Left cardiac atrium (tissue), 4 donors: Measurements from ENCODE around the gene IAH1. TPM values are rescaled to one million over a fixed set of nuclear protein-coding genes. Genes with fewer than 3 reads are reported as not detected.

ENCODE experiments used
- ATAC-seq, 2 donors: fragments of 200-7000 bp; cut with Tn5 transposase; one replicate each; pipeline ENCODE4 v1.9.1; 2020; ENCODE audit warnings: mild to moderate bottlenecking in 2 of 2, moderate library complexity in 2 of 2
- DNase-seq: peaks from one replicate; pipeline ENCODE4 v3.0.0-alpha.2; 2020
- intact Hi-C, 2 donors: fragments of 100-400 bp; cut with DNase I; formaldehyde crosslinking; loops; one replicate each; pipeline versions ENCODE4 v1.14.1 to v1.15.1; 2022 to 2023
- long read RNA-seq: library from polyadenylated mRNA; unstranded; transcript quantifications from one replicate; pipeline ENCODE4 v2.0.0, GENCODE V29; 2021
- total RNA-seq, 2 donors: library from RNA; stranded (reverse); fragmentation: NEBNext Ultra II Directional; extraction: Animal tissue kit (Norgen Biotek cat#: 25700); gene quantifications; one replicate each; pipeline ENCODE4 v1.2.1, GENCODE V29; 2021
- donor health status: DM: no; HTN: yes; CAD: no.
- donor health status: DM: no; HTN: yes; CAD: no; lungs with severe emphysema.
- donor health status: DM: yes; HTN: yes; CAD: no.
- donor health status: Dilated cardiomyopathy.

Gene IAH1, protein sequence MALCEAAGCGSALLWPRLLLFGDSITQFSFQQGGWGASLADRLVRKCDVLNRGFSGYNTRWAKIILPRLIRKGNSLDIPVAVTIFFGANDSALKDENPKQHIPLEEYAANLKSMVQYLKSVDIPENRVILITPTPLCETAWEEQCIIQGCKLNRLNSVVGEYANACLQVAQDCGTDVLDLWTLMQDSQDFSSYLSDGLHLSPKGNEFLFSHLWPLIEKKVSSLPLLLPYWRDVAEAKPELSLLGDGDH
- total RNA-seq: 10 to 100 TPM; 60.0 to 64.3 TPM
- long read RNA-seq, transcript IAH1-215 (6 exons, 1,266 nt): major isoform, 21 of 27 reads
- long read RNA-seq, partial matches to known transcripts: 2 of 27 reads
- long read RNA-seq, other reads (novel, unspliced or antisense): 1 of 27 reads

DNA sequence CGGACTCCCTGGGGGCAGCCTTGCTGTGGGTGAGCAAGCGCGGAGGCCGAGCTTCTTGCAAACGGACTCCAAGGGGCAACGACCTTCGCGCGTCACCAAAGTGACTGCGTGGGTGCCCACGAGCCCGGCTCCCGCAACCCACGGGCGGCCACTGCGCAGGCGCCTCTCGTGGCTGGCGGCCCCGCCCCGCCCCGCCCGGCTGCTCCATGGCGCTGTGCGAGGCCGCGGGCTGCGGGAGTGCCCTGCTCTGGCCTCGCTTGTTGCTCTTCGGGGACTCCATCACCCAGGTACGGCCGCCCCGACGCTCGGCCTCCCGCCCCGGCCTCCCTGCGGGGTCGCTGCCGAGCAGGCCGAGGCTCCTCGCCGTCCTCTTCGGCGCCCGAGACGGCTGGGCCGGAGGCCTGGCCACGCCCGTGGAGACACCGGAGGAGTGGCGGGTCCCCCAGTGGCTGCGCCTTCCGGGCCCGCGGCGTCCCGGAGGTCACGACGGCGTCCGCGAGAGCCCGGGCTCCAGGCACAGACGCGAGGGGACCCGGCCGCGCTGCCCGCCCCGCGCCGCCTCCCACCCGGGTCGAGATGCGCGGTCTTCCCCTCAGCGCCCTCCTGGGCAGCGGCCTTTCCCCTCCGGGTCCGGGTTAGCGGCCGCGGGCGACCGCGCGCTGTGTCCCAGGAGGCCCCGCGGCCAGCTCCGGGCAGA lies at the start of gene IAH1:
IAH1 (plus strand) TSS at position 191 of the 697 bp plus-strand sequence; CDS start at position 207, 16 bp downstream.
- intact Hi-C loops: no loop called here
- ATAC-seq (peak; percentile 92 to 93), DNase-seq (peak; percentile 71)

DNA sequence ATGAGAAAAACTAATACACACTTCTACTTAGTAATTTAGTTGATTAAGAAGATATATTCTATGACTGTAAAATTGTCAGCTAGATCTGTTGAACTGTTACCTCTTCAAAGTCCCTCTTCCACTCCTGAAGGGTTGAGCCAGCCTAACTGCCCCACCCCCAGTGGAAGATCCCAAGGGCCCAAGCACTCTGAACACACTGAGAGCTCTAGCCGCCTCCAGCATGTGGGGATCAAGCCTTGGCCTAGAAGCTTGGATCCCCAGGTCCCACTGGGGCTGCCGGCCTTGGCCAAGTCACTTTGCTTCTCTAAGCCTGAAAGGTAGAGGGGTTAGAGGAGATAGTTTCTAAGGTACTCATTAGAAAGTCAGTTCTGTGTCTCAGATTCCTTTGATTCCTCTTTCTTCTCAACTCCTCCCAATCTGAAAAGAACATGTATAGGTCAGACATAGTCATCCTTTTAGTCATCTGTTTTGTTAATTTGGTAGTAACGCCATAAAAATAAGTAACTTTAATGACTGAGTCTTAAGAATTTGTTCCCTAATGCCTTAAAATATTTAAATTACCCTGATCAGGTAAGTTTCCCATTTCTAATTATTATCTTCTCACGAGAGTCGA lies 45.3 kb upstream of the IAH1 start:
- intact Hi-C loops: no loop called here
- no peak for ATAC-seq
- DNase-seq: no peak

DNA sequence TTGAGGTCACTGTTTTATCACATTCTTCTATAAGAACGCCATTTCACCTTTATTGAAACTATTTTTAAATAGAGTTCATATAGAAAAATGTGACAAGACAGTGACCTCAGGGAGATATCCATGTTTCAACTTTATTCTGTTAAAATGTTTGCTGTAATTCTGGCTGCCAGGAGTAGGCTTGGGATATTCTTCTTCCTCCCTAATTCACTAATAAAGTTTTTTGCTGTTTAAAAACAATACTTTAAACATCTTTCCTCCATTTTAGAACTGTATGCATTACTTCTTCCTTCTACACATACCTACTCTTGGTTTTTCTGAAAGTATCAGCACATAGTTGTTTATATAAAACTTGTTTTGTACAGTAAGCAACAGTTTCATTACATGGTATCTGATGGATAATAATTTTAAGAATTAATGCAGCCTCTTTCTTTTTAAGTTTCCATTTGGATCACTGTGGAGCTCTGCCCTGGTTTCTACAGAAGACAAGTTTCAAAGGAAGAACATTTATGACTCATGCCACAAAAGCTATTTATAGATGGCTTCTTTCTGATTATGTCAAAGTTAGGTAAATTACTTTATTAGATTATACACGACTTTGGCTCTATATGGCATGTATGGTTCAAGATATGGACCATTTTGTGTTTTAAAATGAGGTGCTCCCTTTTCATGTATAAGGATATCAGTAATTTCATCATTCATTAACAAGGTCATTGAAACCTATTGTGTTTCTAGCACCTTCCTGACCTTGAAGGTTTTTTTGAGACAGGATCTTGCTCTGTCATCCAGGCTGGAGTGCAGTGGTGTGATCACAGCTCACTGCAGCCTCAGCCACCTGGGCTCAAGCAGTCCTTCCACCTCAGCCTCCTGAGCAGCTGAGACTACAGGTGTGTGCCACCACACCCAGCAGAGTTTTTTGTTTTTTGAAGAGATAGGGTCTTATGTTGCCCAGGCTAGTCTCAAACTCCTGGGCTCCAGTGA lies 43.7 kb upstream of the IAH1 start:
- intact Hi-C loops: no loop called here
- DNase-seq (no peak), ATAC-seq (no peak)

DNA sequence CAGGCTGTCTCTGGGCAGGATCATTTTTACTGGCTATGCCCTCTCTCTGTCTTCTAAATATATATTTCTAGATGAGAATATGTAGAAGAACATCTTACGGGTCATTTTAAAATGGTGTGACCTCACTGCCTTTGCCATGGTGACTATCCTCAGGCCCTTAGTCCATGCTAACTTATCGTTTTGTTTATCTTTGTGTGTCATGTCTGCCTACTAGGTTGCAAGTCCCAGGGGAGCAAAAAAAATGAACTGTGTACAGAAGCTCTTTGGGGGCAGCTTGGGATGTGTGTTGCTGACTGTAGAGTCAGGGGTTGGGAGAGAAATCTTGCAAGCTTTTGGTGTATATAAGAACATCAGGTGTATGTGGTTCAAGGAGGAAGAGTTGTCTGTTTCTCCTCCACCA lies 39.9 kb upstream of the IAH1 start:
- intact Hi-C loops: no loop called here
- ATAC-seq (no peak), DNase-seq (no peak)

DNA sequence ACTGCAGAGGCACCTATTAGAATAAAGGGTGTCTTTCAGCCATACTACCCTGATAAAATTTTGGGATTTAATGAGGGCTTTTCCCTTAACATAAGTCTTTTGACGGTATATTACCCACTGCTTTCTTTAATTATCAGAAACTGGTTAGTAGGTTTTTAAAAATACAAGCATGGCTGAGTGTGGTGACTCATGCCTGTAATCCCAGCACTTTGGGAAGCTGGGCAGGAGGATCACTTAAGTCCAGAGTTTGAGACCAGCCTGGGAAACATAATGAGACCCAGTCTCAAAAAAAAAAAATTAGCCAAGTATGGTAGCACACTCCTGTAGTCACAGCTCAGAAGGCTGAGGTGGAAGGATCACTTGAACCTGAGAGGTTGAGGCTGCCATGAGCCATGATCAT lies 34.8 kb upstream of the IAH1 start:
- intact Hi-C loops: no loop called here
- DNase-seq (no peak), ATAC-seq (no peak)

DNA sequence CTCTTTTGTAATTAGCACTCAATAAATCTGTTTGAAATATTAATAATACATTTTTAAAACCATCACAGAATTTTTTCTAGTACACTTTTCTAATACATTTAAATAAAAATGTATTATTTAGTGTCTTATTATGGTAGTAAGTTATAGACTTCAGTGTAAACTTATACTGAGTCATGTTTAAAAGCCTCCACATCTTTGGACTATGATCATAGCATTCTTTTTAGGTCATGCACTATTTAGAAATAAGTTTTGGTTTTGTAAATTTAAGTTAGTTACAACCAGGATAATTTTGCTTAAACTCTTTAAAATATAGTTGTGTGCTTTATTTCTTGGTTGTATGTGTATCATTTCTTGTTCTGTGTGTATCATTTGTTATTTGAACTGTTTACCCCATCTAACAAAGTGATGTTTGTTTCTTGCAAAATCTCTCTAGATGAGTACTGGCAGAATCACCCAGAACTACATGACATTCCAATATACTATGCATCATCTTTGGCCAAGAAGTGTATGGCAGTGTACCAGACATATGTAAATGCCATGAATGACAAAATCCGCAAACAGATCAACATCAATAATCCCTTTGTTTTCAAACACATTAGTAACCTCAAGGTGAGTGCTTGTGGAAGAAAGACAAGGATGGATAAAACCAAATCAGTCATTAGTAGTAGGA lies 34.2 kb upstream of the IAH1 start:
- intact Hi-C loops: no loop called here
- DNase-seq (no peak), ATAC-seq (no peak)

DNA sequence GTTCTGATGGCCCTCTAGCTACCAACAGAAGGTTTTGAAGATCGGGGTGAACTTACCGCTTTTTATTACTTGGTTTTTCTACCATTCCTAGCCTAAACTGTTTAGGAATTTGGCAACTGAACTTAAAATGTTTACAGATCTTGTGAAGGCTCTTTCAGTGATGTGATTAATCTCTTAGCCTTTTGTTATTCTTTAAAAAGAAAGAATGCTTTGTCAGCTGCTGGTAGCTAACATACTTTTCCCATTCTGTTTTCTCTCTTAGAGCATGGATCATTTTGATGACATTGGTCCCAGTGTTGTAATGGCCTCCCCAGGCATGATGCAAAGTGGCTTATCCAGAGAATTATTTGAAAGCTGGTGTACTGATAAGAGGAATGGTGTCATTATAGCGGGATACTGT lies 32.8 kb upstream of the IAH1 start:
- intact Hi-C loops: no loop called here
- ATAC-seq (no peak), DNase-seq (no peak)

DNA sequence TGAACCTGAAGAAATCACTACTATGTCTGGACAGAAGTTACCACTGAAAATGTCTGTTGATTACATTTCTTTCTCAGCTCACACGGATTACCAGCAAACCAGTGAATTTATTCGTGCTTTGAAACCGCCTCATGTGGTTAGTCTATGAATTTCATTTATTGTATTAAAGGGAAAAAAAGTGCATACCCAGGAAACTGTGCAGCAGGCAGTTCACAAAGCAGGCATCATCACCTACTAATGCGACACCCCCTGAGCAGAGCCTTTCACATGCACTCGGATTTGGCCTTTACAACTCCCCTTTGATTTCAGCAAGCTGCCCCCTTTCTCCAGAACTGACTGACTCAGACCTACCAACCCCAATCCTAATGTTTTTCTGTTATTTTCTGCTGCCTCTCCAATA lies 30.8 kb upstream of the IAH1 start:
- DNase-seq (no peak), ATAC-seq (no peak)
- intact Hi-C loops: no loop called here

DNA sequence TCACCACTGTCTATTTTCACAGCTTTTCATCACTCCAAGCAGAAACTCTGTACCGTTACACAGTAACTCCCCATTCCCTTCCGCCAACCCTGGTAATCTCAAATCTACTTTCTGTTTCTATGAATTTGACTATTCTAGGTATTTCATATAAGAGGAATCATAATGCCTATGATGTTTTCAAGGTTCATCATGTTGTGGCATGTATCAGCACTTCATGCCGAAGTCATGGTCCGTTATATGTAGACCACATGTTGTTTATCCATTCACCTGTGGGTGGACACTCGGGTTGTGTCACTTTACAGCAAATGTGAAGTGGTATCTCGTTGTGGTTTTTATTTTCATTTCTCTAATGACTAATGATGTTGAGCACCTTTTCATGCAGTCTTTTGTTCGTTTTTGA lies 29.3 kb upstream of the IAH1 start:
- intact Hi-C loops: no loop called here
- DNase-seq (no peak), ATAC-seq (no peak)

DNA sequence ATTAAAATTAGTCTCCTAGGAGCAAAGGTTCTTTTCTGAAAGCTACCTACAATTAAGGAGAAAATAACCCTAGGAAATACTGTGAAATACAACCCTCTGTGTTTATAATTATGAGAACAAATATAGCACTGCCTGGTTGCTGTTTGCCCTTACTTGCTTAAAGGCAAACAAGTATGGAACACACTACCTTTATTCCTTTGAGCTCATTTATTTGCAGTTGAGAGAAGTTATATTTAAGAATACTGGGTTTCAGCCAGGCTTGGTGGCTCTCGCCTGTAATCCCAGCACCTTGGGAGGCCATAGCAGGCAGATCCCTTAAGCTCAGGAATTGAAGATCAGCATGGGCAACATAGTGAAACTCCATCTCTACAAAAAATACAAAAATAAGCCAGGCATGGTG lies 23.1 kb upstream of the IAH1 start:
- intact Hi-C loops: no loop called here
- no peak for DNase-seq
- no peak for ATAC-seq

DNA sequence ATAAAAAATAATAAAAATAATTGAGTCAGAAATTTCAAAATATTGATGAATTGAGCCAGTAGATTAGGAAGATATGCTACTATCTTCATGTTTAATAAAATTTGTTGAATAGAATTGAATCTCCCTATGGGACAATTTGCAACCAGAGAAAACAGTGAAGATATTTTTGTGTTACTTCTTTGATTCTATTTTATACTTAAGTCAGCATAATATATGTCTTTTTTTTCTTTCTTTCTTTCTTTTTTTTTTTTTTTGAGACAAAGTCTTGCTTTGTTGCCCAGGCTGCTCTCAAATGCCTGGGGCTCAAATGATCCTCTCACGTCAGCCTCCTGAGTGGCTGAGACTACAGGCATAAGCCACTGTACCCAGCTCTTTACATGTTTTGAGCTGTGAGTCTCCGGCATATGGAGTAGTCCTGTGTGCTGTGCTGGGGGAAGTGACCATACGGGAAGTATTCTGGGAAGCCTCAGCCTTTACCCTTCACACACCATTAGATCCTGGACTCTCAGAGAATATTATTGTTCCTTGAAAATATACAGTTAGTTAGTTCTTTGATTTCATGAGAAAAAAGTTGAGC lies 13.8 kb upstream of the IAH1 start:
- DNase-seq (no peak), ATAC-seq (no peak)
- intact Hi-C loops: no loop called here

DNA sequence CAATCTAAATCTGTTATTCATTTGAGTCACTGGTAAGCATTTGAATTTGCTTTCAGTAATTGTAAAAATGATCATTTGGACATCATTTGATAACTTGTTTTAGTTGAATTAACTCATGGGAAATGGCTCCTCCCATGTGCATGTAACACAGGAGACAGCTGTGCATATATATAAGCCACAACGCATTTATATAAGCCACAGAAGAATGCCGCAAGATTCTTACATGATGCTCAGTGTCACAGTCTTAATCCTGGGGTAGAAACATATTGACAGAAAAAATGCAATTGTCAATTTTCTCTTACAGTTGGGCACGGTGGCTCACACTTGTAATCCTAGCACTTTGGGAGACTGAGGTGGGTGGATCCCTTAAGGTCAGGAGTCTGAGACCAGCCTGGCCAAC lies 13.3 kb upstream of the IAH1 start:
- DNase-seq (no peak), ATAC-seq (no peak)
- intact Hi-C loops: no loop called here

DNA sequence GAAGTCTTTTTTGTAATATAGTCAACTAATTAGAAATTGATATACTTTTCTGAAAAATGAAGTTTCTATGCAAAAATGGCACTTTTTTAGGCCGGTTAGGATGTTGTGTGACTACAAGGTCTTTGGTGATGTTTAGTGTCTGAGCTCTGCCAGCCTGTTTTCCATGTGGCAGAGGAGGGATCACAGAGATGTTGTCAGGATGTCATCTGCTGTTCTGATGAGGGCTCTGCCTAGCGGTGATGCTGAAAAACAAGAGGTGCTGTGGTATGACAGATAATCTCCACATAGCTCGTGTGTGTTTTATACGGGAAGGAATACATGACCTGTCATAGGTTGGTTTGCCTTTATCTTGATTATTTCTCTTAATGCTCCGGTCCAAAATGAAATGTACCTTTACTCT lies 12.0 kb upstream of the IAH1 start:
- intact Hi-C loops: no loop called here
- ATAC-seq: no peak
- DNase-seq: no peak

DNA sequence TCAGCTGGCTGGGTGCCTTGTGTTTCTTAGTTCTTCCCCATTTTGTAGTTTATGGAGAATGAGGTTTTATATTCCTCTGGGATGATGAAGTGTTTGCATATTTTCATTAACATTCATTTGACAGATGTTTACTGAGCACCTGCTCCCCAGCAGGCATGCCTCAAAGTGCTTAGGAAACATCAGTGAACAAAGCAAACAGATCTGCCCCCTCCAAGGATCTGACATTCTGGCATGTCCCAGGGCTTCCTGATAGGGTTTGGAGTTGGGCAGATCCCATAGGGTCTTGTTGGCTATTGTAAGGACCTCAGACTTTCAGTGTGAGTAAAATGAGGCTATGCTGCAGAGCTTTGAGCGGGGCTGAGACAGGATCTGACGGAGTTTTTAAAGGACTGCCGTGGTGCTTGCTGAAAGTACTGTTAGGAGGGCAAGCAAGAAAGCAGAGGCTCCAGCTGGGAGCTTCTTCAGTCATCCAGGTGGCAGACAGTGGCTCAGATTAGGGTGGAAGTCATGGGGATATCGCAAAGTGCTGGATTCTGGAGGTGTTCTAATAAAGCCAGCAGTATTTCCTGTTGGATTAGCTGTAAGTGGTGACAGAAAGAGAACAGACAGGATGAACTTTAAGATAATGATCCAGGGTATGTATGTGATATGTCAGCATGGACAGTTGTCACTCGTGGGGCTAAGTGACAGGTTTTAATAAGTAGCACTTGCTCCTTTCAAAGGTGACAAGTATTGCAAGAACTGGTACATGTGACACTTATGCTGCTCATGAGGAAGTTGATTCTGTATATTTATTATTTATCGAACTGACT lies 11.3 kb upstream of the IAH1 start:
- intact Hi-C loops: no loop called here
- no peak for DNase-seq
- ATAC-seq: peak in 1 of 2 donors; percentile 18

DNA sequence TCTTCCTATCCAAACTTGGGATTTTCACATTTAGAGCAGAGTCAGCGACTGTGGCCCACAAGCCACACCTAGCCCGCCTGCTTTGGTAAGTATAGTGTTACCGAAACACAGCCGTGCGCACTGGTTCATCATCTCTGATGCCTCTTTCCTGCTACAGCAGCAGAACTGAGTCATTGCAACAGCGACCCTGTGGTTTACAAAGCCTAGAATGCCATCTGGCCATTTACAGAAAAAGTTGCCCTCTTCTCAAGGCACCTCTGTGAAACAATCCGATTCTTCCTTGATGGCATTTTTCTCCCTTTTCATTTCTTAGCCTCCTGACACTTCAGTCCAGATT lies 10.7 kb upstream of the IAH1 start:
- ATAC-seq (peak in 1 of 2 donors; percentile 39), DNase-seq (no peak)
- intact Hi-C loops: no loop called here

DNA sequence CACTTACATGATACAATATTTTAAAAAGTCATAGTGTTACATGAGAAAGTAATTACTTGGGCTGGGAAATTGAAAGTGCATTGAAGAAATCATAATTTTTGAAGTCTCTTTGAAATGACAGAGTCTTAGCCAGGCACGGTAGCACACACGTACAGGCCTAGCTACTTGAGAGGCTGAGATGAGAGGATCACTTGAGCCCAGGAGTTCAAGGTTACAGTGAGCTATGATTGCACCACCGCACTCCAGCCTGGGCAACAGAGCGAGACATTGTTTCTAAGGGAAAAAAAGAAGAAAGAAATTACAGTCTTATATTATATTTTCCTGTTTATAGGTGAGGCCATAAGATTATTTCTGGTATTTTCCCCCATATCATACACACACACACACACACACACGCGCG lies 9.2 kb upstream of the IAH1 start:
- DNase-seq (no peak), ATAC-seq (no peak)
- intact Hi-C loops: no loop called here

DNA sequence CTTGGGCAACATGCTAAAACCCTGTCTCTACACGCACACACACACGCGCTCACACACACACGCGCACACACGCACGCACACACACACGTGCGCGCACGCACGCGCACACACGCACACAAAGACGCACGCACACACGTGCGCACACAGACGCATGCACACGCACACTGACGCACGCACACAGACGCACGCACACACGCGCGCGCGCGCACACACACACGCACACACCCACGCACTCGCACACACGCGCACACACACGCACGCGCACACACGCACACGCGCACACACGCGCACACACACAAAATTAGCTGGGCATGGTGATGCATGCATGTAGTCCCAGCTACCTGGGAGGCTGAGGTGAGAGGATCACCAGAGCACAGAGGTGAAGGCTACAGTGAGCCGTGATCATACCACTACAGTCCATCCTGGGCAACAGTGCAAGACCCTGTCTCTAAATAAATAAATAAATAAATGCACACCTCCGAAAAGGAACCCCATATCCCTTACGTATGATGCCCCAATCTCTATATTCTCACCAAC lies 8.1 kb upstream of the IAH1 start:
- ATAC-seq (no peak), DNase-seq (no peak)
- intact Hi-C loops: no loop called here

DNA sequence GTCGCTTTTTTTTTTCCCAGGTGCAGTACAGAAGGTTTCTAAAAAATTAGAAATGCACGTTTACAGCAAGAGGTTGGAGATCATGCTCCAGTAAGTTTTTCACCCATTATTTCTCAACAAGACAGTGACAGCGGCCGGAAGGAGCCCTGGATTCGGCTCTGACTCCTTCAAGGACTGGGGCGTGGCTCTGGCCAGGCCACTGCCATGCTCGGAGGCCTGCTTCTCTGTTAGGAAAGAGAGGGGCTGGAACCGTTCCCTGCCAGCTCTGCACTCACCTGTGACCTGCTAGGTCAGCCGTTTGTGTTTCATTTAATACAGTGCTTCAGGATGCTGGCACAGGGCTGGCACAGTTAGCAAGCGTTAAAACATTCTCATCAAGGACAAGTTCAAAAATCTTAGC lies 6.7 kb upstream of the IAH1 start:
- no peak for ATAC-seq
- intact Hi-C loops: no loop called here
- no peak for DNase-seq
